Stimulated activated CD4-positive, alpha-beta T cell treated with anti-CD3 and anti-CD28 coated beads, Interleukin-12 subunit alpha, Interleukin-12 subunit beta, amount 100 ng/mL, for 48 hours (primary cell): ENCODE data around the gene MAPK9.
"Not testable (repeated sequence)": the region's sequence is repeated elsewhere in the genome, so short reads cannot be mapped to it uniquely, and the experiment has no call there.

Source experiments
- DNase-seq, 3 donors: peaks; one replicate each; pipeline ENCODE4 v3.0.0-alpha.2; 2020; ENCODE audit warnings: low read depth in 2 of 3, low spot score in 1 of 3

The MAPK9 gene

GRCh38 chr5:180235846-180236245 lies 56.0 kb downstream of the MAPK9 start:
- no peak for DNase-seq

- DNase-seq: no peak
Observed at GRCh38 chr5:180235077-180235476, 56.8 kb downstream of the MAPK9 start.

- DNase-seq: no peak
Observed at GRCh38 chr5:180234271-180234670, 57.6 kb downstream of the MAPK9 start.

- no peak for DNase-seq
Observed at GRCh38 chr5:180233729-180234128, 58.2 kb downstream of the MAPK9 start.

- no peak for DNase-seq
Observed at GRCh38 chr5:180230017-180230416, 61.9 kb downstream of the MAPK9 start.

- DNase-seq: no peak
Observed at GRCh38 chr5:180222056-180222455, 69.8 kb downstream of the MAPK9 start.

GRCh38 chr5:180217797-180218196 lies 74.1 kb downstream of the MAPK9 start:
- DNase-seq: no peak

- no peak for DNase-seq
Observed at GRCh38 chr5:180216646-180217171, 75.2 kb downstream of the MAPK9 start.

GRCh38 chr5:180215783-180216630 lies 75.9 kb downstream of the MAPK9 start:
- DNase-seq: no peak

- no peak for DNase-seq
Observed at GRCh38 chr5:180214870-180215770, 76.8 kb downstream of the MAPK9 start.

- DNase-seq: no peak
Observed at GRCh38 chr5:180213657-180214207, 78.2 kb downstream of the MAPK9 start.

- DNase-seq: no peak
Observed at GRCh38 chr5:180213256-180213600, 78.7 kb downstream of the MAPK9 start.

- DNase-seq: no peak
Observed at GRCh38 chr5:180212363-180213255, 79.3 kb downstream of the MAPK9 start.

GRCh38 chr5:180211761-180212035 lies 80.2 kb downstream of the MAPK9 start:
- no peak for DNase-seq

GRCh38 chr5:180210961-180211760 lies 80.7 kb downstream of the MAPK9 start:
- no peak for DNase-seq

GRCh38 chr5:180210077-180210476 lies 81.8 kb downstream of the MAPK9 start:
- DNase-seq: not testable (repeated sequence)

- peak; percentile 31 to 58 (median 48) for DNase-seq
Observed at GRCh38 chr5:180209137-180209581, 82.7 kb downstream of the MAPK9 start, which contains the start of gene RASGEF1C. TSS of gene RASGEF1C (minus strand) at chr5:180209211. CDS start at chr5:180138052, 71,159 bp downstream.

- DNase-seq: peak in 1 of 3 donors; percentile 5
Observed at GRCh38 chr5:180208435-180209081, 83.3 kb downstream of the MAPK9 start.

- no peak for DNase-seq
Observed at GRCh38 chr5:180208038-180208434, 83.8 kb downstream of the MAPK9 start.
